Prostate gland (tissue), 2 donors: Measurements from ENCODE around the gene TIGD1. TPM values are rescaled to one million over a fixed set of nuclear protein-coding genes. Genes with fewer than 3 reads are reported as not detected.
"Not testable (repeated sequence)": the region's sequence is repeated elsewhere in the genome, so short reads cannot be mapped to it uniquely, and the experiment has no call there.

ENCODE experiments used
- DNase-seq: peaks from one replicate; pipeline ENCODE4 v3.0.0-alpha.2; 2019; ENCODE audit warnings: low spot score
- H3K27ac ChIP-seq, 2 donors: fragments of 200-600 bp; sonication (generic); 2 replicates each; pipeline ENCODE4 v1.5.1; 2017 to 2019
- H3K27me3 ChIP-seq: fragments of 200-600 bp; sonication (generic); replicated peaks from 2 replicates; pipeline ENCODE4 v1.5.1; 2019; ENCODE audit not compliant: insufficient read depth
- H3K36me3 ChIP-seq, 2 donors: fragments of 200-600 bp; sonication (generic); 1 replicate in 1 of 2; 2 replicates in 1 of 2; pipeline versions ENCODE4 v1.5.1 to v1.8.1; 2017 to 2019
- H3K4me1 ChIP-seq: fragments of 200-600 bp; sonication (generic); replicated peaks from 2 replicates; pipeline ENCODE4 v1.5.1; 2019
- H3K4me3 ChIP-seq, 2 donors: fragments of 200-600 bp; sonication (generic); 2 replicates each; pipeline ENCODE4 v1.5.1; 2017 to 2019
- H3K9me3 ChIP-seq: fragments of 200-600 bp; sonication (generic); 2 replicates; pipeline ENCODE4 v1.5.1; 2017
- CTCF ChIP-seq, 4 experiments: fragments of 200-600 bp in 2 of 4; fragments of 450-650 bp in 2 of 4; sonication (generic) in 2 of 4; IDR thresholded peaks; 1 replicate in 3 of 4; 2 replicates in 1 of 4; pipeline ENCODE4 v1.5.1; 2016 to 2019; ENCODE audit warnings: antibody characterized with exemption in 4 of 4, mild to moderate bottlenecking in 2 of 4, moderate library complexity in 2 of 4
- POLR2A ChIP-seq: fragments of 450-650 bp; IDR thresholded peaks from one replicate; pipeline ENCODE4 v1.6.1; 2016; ENCODE audit warnings: antibody characterized with exemption, mild to moderate bottlenecking
- POLR2AphosphoS5 ChIP-seq: sonication (generic); formaldehyde crosslinking; IDR thresholded peaks from one replicate; pipeline ENCODE4 v1.6.1; 2017; ENCODE audit warnings: antibody characterized with exemption
- WGBS: methylation state at CpG from one replicate; pipeline ENCODE4 v1.1.5; 2018; 5-methylcytosine and 5-hydroxymethylcytosine counted together
- intact Hi-C: fragments of 100-400 bp; cut with DNase I; formaldehyde crosslinking; loops from one replicate; pipeline ENCODE4 v1.14.2; 2022
- total RNA-seq, 2 donors: library from RNA; depleted of rRNA; stranded (reverse); fragments of >200 nt; gene quantifications; one replicate each; pipeline ENCODE4 v1.1.0, GENCODE V29; 2016

The TIGD1 gene
- total RNA-seq, 2 donors from 2014 or later, result 2.6 to 4.9 TPM

GRCh38 chr2:232533944-232534710, 16.2 kb downstream of the TIGD1 start:
- Histone ChIP-seq H3K27me3 (no peaks in the 10 kb centered on the region), H3K4me3 (no peak overlapping the region), H3K36me3 (no peaks in the 10 kb centered on the region), H3K4me1 (no peaks in the 10 kb centered on the region), H3K9me3 (no peaks in the 10 kb centered on the region), H3K27ac (no peak overlapping the region)
- WGBS, result 75% methylated on average over 13 of the region's 13 CpGs
- DNase-seq, result no peak
- intact Hi-C loops, result no loop called here
- no peak for TF ChIP-seq CTCF (IDR thresholded peaks at IDR 0.05)
- no peak for TF ChIP-seq POLR2AphosphoS5
- TF ChIP-seq POLR2A, result no peak

GRCh38 chr2:232532821-232533220, 17.5 kb downstream of the TIGD1 start:
- H3K4me1 ChIP-seq, H3K36me3 ChIP-seq, H3K4me3 ChIP-seq, H3K27me3 ChIP-seq, DNase-seq, intact Hi-C loops, H3K9me3 ChIP-seq, H3K27ac ChIP-seq: not testable (repeated sequence)
- WGBS, result 78% methylated on average over 7 of the region's 7 CpGs

GRCh38 chr2:232532419-232532818, 17.9 kb downstream of the TIGD1 start:
- 73% methylated on average over 9 of the region's 9 CpGs for WGBS
- no peaks in the 10 kb centered on the region for H3K4me1 ChIP-seq
- no peak overlapping the region for H3K4me3 ChIP-seq
- no peaks in the 10 kb centered on the region for H3K9me3 ChIP-seq
- H3K27ac ChIP-seq, result no peak overlapping the region
- DNase-seq, result no peak
- H3K27me3 ChIP-seq, result no peaks in the 10 kb centered on the region
- TF ChIP-seq CTCF (IDR thresholded peaks at IDR 0.05), result no peak
- no peak for TF ChIP-seq POLR2A
- TF ChIP-seq POLR2AphosphoS5, result no peak
- intact Hi-C loops, result no loop called here
- H3K36me3 ChIP-seq, result no peaks in the 10 kb centered on the region

- no peak for TF ChIP-seq CTCF (IDR thresholded peaks at IDR 0.05)
- TF ChIP-seq POLR2AphosphoS5, result no peak
- TF ChIP-seq POLR2A, result no peak
- no peak for DNase-seq
- Histone ChIP-seq H3K27ac (no peak overlapping the region), H3K4me3 (no peak overlapping the region), H3K9me3 (no peaks in the 10 kb centered on the region), H3K36me3 (no peaks in the 10 kb centered on the region), H3K4me1 (no peaks in the 10 kb centered on the region), H3K27me3 (no peaks in the 10 kb centered on the region)
- intact Hi-C loops, result no loop called here
- WGBS, result 79% methylated on average over 9 of the region's 9 CpGs
Observed at GRCh38 chr2:232530626-232531260, 19.6 kb downstream of the TIGD1 start.

GRCh38 chr2:232529806-232530547, 20.4 kb downstream of the TIGD1 start:
- H3K36me3 ChIP-seq, result no peaks in the 10 kb centered on the region

More at GRCh38 chr2:232529806-232530547, 20.4 kb downstream of the TIGD1 start:
- no peak overlapping the region for H3K4me3 ChIP-seq
- H3K27me3 ChIP-seq, result no peaks in the 10 kb centered on the region
- H3K27ac ChIP-seq, result no peak overlapping the region
- H3K4me1 ChIP-seq, result no peaks in the 10 kb centered on the region
- DNase-seq, result no peak
- TF ChIP-seq POLR2AphosphoS5 (no peak), POLR2A (no peak), CTCF (IDR thresholded peaks at IDR 0.05) (no peak)
- H3K9me3 ChIP-seq, result no peaks in the 10 kb centered on the region
- 94% methylated on average over 17 of the region's 17 CpGs for WGBS
- intact Hi-C loops, result no loop called here
